ENCODE data around the gene PDIA6. TPM values are rescaled to one million over a fixed set of nuclear protein-coding genes. Genes with fewer than 3 reads are reported as not detected.

The PDIA6 gene
- total RNA-seq, 1 experiment from 2014 or later = 149 TPM

DNA sequence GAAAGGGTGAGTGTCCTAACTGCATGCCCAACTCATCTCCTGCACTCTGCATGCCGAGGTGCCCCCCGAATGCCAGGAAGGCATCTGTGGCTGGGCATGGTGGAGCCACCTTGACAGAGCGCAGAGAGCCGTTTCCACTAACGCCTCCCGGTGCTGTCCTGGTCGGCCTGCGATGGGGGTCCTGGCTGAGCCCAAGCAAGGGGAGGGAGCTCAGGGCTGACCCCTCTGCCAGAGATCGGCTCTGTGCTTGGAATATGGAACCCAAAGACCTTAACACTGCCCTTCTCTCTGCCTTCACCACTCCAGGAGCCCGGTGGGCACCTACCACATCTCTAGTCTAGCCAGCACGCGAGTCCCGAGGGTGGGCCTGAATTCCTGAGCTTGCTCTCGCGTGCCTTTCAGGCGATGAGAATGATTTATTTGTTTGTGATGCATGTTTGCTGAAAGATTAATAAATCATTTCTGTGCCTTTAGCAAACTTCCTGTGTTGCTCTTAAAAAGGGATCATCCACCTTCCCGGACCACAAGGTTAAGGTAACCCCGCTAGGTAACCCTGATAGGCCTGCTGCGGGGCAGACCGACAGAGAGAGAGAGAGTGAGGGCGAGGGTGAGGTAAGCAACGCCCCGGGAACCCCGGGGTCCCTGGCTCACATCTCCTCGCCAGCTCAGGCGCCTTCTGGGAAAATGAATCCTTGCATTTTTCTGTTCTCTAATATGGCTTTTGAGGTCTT lies 35.3 kb downstream of the PDIA6 start:
- H3K9ac ChIP-seq (ENCODE audit: low read length) = no peak overlapping the region
- H3K9me3 ChIP-seq (ENCODE audit: control insufficient read depth in 1 of 2, insufficient read depth in 1 of 2, low read depth in 1 of 2, low read length in 2 of 2) = no peaks in the 10 kb centered on the region
- no peaks in the 10 kb centered on the region for H3K27me3 ChIP-seq (ENCODE audit: insufficient read depth, low read length)
- H3K4me3 ChIP-seq (replicated peaks in 1 of 2; ENCODE audit: low read depth in 1 of 2, low read length in 2 of 2) = no peak overlapping the region
- no peaks in the 10 kb centered on the region for H3K79me2 ChIP-seq (ENCODE audit: insufficient read depth, low read length)
- H3K9me2 ChIP-seq (ENCODE audit: insufficient read depth) = no peaks in the 10 kb centered on the region
- H3K27ac ChIP-seq (ENCODE audit: low read depth, low read length) = no peak overlapping the region
- H2AFZ ChIP-seq (ENCODE audit: low read depth, low read length, poor library complexity, severe bottlenecking) = no peak overlapping the region
- TF ChIP-seq RAD21 (IDR thresholded peaks at IDR 0.05; ENCODE audit: low read depth) (no peak), YY1 (IDR thresholded peaks at IDR 0.05; ENCODE audit: extremely low read depth, insufficient replicate concordance, low read depth, low read length) (no peak)
- H3K4me2 ChIP-seq (ENCODE audit: low read length) = no peak overlapping the region
- BruUV-seq (replicated peaks) = no TSS peak
- intact Hi-C loops (cut with micrococcal nuclease) = no loop called here
- ChIA-PET RAD21 (ENCODE audit: low non-redundant PET in 1 of 2, low total read pairs in 2 of 2, uncharacterized antibody in 2 of 2, unreplicated experiment in 2 of 2) (no interaction called here), CTCF (no interaction called here), POLR2A (interaction anchor here (0.6 kb wide), 1 partner anchor 21 kb away, joined by 4 read pairs; no protein-coding TSS in a partner anchor)
- ATAC-seq (no peak), DNase-seq (ENCODE audit: low read depth, low spot score) (no peak)
- peaks cover 10 to 12% of the 10 kb centered on the region in 2 experiments; a peak in 3 of 4 replicates for H3K36me3 ChIP-seq (ENCODE audit: control insufficient read depth in 1 of 2, insufficient read depth in 2 of 2, low read length in 2 of 2)
- H3K4me1 ChIP-seq (ENCODE audit: control insufficient read depth in 1 of 2, insufficient read depth in 2 of 2, low read length in 2 of 2) = no peaks in the 10 kb centered on the region
- no peaks in the 10 kb centered on the region for H4K20me1 ChIP-seq (ENCODE audit: insufficient read depth)

GRCh38 chr2:10776231-10776977 lies 36.2 kb downstream of the PDIA6 start:
- RAD21 ChIA-PET (ENCODE audit: low non-redundant PET in 1 of 2, low total read pairs in 2 of 2, uncharacterized antibody in 2 of 2, unreplicated experiment in 2 of 2) = no interaction called here

More at GRCh38 chr2:10776231-10776977, 36.2 kb downstream of the PDIA6 start:
- Histone ChIP-seq H2AFZ (ENCODE audit: low read depth, low read length, poor library complexity, severe bottlenecking) (no peak overlapping the region), H3K9me3 (ENCODE audit: control insufficient read depth in 1 of 2, insufficient read depth in 1 of 2, low read depth in 1 of 2, low read length in 2 of 2) (no peaks in the 10 kb centered on the region), H3K27ac (ENCODE audit: low read depth, low read length) (no peak overlapping the region), H3K4me1 (ENCODE audit: control insufficient read depth in 1 of 2, insufficient read depth in 2 of 2, low read length in 2 of 2) (no peaks in the 10 kb centered on the region), H3K79me2 (ENCODE audit: insufficient read depth, low read length) (no peaks in the 10 kb centered on the region), H3K27me3 (ENCODE audit: insufficient read depth, low read length) (no peaks in the 10 kb centered on the region), H3K36me3 (ENCODE audit: control insufficient read depth in 1 of 2, insufficient read depth in 2 of 2, low read length in 2 of 2) (peaks cover 4 to 8% of the 10 kb centered on the region in 2 experiments; a peak in 3 of 4 replicates), H4K20me1 (ENCODE audit: insufficient read depth) (no peaks in the 10 kb centered on the region), H3K9me2 (ENCODE audit: insufficient read depth) (no peaks in the 10 kb centered on the region), H3K9ac (ENCODE audit: low read length) (no peak overlapping the region), H3K4me2 (ENCODE audit: low read length) (no peak overlapping the region), H3K4me3 (replicated peaks in 1 of 2; ENCODE audit: low read depth in 1 of 2, low read length in 2 of 2) (no peak overlapping the region)
- ChIA-PET POLR2A (no interaction called here), CTCF (no interaction called here)
- intact Hi-C loops (cut with micrococcal nuclease) = no loop called here
- TF ChIP-seq POLR2AphosphoS5 (IDR thresholded peaks at IDR 0.05; ENCODE audit: low read depth, low read length) (no peak), CTCF (IDR thresholded peaks at IDR 0.05 in 2 of 3, conservative IDR thresholded peaks at IDR 0.05 in 1 of 3; ENCODE audit: borderline replicate concordance in 1 of 3, insufficient read depth in 1 of 3, low read depth in 2 of 3, low read length in 2 of 3) (no peak), ZNF274 (IDR thresholded peaks at IDR 0.05; ENCODE audit: low read depth, low read length) (no peak), SIN3A (IDR thresholded peaks at IDR 0.05; ENCODE audit: low read depth) (no peak), JUND (IDR thresholded peaks at IDR 0.05) (no peak), YY1 (IDR thresholded peaks at IDR 0.05; ENCODE audit: extremely low read depth, insufficient replicate concordance, low read depth, low read length) (no peak), FOSL1 (IDR thresholded peaks at IDR 0.05; ENCODE audit: low read depth) (no peak), POLR2A (IDR thresholded peaks at IDR 0.05; ENCODE audit: borderline replicate concordance, extremely low read depth, insufficient read depth, insufficient read length) (no peak)
- DNase-seq (ENCODE audit: low read depth, low spot score) = no peak
- no peak for ATAC-seq
- BruUV-seq (replicated peaks) = no TSS peak
